Transverse colon (tissue), 4 donors: ENCODE results near the gene GMNC.

Source experiments
- CTCF ChIP-seq, 5 experiments: fragments of 200-600 bp in 3 of 5; fragments of 450-650 bp in 2 of 5; sonication (generic) in 3 of 5; IDR thresholded peaks; 1 replicate in 2 of 5; 2 replicates in 3 of 5; pipeline ENCODE4 v1.5.1; 2016 to 2017; ENCODE audit warnings: antibody characterized with exemption in 5 of 5, inconsistent platforms in 3 of 5, mild to moderate bottlenecking in 2 of 5, moderate library complexity in 1 of 5
- EP300 ChIP-seq: sonication (generic); formaldehyde crosslinking; IDR thresholded peaks from one replicate; pipeline ENCODE4 v1.6.1; 2017; ENCODE audit warnings: antibody characterized with exemption, low read depth
- POLR2AphosphoS5 ChIP-seq, 3 donors: sonication (generic); formaldehyde crosslinking; IDR thresholded peaks; one replicate each; pipeline ENCODE4 v1.6.1; 2016; ENCODE audit warnings: antibody characterized with exemption in 3 of 3

GRCh38 chr3:190811775-190812480 lies 50.6 kb downstream of the GMNC start:
- TF ChIP-seq CTCF (IDR thresholded peaks at IDR 0.05): peak; percentile 13 to 52 (median 34)
- no peak for TF ChIP-seq EP300
- TF ChIP-seq POLR2AphosphoS5 (IDR thresholded peaks at IDR 0.05): no peak
